Activated gamma-delta T cell treated with Interleukin-2 at 50 U/mL for 16 hours (primary cell): ENCODE results near the gene FREM1.

Source experiments
- DNase-seq: peaks from one replicate; pipeline ENCODE4 v3.0.0-alpha.2; 2020

FREM1 gene

GRCh38 chr9:14692470-14693250, 217.6 kb downstream of the FREM1 start:
- DNase-seq, result peak; percentile 21

DNA sequence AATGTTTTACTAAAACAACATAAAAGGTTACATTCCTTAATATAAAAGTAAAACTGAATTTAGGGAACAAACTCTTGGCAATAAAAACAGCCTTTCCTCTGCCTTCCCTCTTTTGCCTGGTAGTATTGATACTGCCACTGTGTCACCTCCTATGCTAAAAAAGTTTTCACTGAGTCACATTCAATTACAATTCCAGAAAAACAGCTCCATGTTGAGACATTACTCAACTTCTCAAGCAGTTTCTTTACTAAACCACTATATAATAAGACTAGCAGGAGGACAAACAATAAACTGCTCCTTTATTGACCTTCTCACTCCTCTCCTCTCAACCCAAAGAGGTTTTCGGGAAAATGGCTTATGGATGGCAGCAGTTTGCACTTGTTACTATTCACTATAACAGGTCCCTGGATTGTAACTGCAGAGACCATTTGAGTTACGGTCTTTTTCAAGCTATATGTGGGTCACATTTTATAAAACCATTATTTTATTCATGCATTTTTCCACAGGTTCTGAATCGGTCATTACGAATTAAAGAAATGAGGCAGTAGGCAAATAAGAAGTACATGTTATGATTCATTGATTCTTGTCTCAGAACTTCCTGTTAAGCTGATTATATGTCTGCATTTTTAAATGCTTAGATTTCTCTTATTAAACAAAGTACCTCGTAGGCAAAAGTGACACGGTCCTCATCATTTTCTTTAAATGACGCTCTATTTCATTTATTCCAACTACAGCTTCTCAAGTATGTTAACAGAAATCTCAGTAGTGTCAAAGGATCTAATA, 219.1 kb downstream of the FREM1 start:
- no peak for DNase-seq

DNA sequence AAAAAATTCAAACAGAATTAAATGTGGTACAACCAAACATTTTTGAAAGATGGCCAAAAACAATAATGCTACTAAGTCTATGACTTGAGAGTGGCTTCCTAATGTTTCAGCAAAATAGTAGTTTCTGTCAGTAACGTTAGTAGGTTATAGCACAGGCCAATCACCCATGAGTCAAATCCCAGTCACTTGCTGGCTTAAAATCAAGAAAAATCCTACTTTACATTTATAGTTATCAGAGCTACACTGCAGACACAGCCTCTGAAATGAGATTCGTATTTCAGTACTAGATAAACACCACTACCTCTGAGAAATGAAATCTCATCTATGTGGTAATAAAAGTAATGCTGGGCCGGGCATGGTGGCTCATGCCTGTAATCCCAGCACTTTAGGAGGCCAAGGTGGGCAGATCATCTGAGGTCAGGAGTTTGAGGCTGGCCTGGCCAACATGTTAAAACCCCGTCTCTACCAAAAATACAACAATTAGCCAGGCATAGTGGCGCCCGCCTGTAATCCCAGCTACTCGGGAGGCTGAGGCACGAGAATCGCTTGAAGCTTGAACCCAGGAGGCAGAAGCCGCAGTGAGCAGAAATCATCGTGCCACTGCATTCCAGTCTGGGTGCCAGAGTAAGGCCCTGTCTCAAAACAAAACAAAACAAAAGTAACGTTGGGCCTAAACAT, 223.0 kb downstream of the FREM1 start:
- no peak for DNase-seq

DNA sequence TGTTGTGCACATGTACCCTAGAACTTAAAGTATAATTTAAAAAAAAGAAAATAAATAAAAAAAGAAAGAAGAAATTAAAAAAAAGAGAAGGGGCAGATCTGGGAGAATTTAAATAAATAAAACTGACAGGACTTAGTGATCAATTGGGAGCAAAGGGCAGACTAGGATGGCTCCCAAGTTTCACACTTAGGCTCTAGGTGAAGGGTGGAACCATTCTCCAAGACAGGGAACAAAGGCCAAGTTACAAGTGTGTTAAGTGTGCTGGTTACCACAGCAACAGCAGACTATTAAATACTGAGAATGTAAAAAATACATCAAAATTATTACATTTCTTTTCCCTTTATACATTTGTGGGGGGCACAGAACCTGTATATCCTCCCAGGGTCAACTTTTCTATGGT, 224.1 kb downstream of the FREM1 start:
- DNase-seq, result no peak
